Adrenal gland (tissue), 12 donors: ENCODE results near the gene WFS1. TPM values are rescaled to one million over a fixed set of nuclear protein-coding genes. Genes with fewer than 3 reads are reported as not detected.

Experiments used
- DNase-seq, 7 donors: peaks; one replicate each; pipeline ENCODE4 v3.0.0-alpha.2; 2019 to 2020
- H3K27ac ChIP-seq, 5 donors: fragments of 200-600 bp; sonication (generic) in 4 of 5; 1 replicate in 3 of 5; 2 replicates in 2 of 5; pipeline versions ENCODE4 v1.5.1 to v1.8.0; 2016 to 2020; ENCODE audit warnings: mild to moderate bottlenecking in 1 of 5
- H3K27me3 ChIP-seq: fragments of 200-600 bp; 2 replicates; pipeline ENCODE4 v1.8.0; 2021
- H3K36me3 ChIP-seq, 2 donors: fragments of 200-600 bp; replicated peaks in 1 of 2; 1 replicate in 1 of 2; 2 replicates in 1 of 2; pipeline versions ENCODE4 v1.5.1 to v1.8.0; 2018 to 2022
- H3K4me1 ChIP-seq, 2 donors: fragments of 200-600 bp; replicated peaks in 1 of 2; 1 replicate in 1 of 2; 2 replicates in 1 of 2; pipeline versions ENCODE4 v1.5.1 to v1.8.0; 2018 to 2021
- H3K4me3 ChIP-seq, 4 donors: fragments of 200-600 bp; sonication (generic) in 3 of 4; one replicate each; pipeline ENCODE4 v1.5.1; 2016 to 2018
- H3K9me3 ChIP-seq, 3 donors: fragments of 200-600 bp; sonication (generic) in 1 of 3; replicated peaks in 1 of 3; 1 replicate in 2 of 3; 2 replicates in 1 of 3; pipeline versions ENCODE4 v1.5.1 to v1.8.0; 2016 to 2021
- POLR2A ChIP-seq, 2 donors: fragments of 450-650 bp; IDR thresholded peaks; one replicate each; pipeline ENCODE4 v1.6.1; 2017; ENCODE audit warnings: antibody characterized with exemption in 2 of 2, mild to moderate bottlenecking in 2 of 2, moderate library complexity in 1 of 2
- WGBS, 4 donors: extraction: QIAGEN DNeasy Blood & Tissue Kit in 2 of 4; methylation state at CpG; one replicate each; pipeline versions ENCODE4 v1.1.5 to v1.1.7; 2013 to 2017; 5-methylcytosine and 5-hydroxymethylcytosine counted together
- intact Hi-C, 2 donors: fragments of 100-400 bp; cut with DNase I; formaldehyde crosslinking; loops; one replicate each; pipeline versions ENCODE4 v1.14.1 to v1.15.0; 2022 to 2023
- polyA plus RNA-seq, 3 donors: library from polyadenylated mRNA; stranded (reverse); fragments of 200-250 nt in 2 of 3; fragments of 350-450 nt in 1 of 3; fragmentation: Illumina TruSeq in 1 of 3; extraction: RNeasy Lipid Tissue Mini Kit (QIAGEN cat#74804) in 1 of 3; gene quantifications; one replicate each; pipeline ENCODE4 v1.2.3, GENCODE V29; 2013 to 2014
- total RNA-seq, 9 donors: library from RNA; depleted of rRNA in 4 of 9; stranded (reverse); fragments of >200 nt in 4 of 9; fragments of 120-200 nt in 1 of 9; fragmentation: NEBNext Ultra II Directional in 1 of 9; extraction: Animal tissue kit (Norgen Biotek cat#: 25700) in 1 of 9; gene quantifications; one replicate each; pipeline versions ENCODE4 v1.1.0 to v1.2.4, GENCODE V29; 2013 to 2023
- TF ChIP-seq, protein P1 (sequence below), 6 experiments: fragments of 450-650 bp in 4 of 6; fragments of 200-600 bp in 2 of 6; sonication (generic) in 1 of 6; IDR thresholded peaks; 1 replicate in 5 of 6; 2 replicates in 1 of 6; pipeline versions ENCODE4 v1.5.1 to v1.8.0; 2016 to 2021; ENCODE audit warnings: antibody characterized with exemption in 6 of 6, mild to moderate bottlenecking in 2 of 6, moderate library complexity in 1 of 6
- donor health status: healthy with polysubstance abuse.
- donor health status: Bipolar disorder and iron deficiency.
- donor health status: DM: yes; HTN: yes; CAD: no.
- donor health status: DM: no; HTN: no; CAD: no.
- donor health status: DM: no; HTN: no; CAD: no.
- donor health status: DM: yes; HTN: yes; CAD: no.

WFS1 gene
- total and polyA plus RNA-seq, 12 donors, result 20.8 to 64.4 (median 33.1) TPM

DNA sequence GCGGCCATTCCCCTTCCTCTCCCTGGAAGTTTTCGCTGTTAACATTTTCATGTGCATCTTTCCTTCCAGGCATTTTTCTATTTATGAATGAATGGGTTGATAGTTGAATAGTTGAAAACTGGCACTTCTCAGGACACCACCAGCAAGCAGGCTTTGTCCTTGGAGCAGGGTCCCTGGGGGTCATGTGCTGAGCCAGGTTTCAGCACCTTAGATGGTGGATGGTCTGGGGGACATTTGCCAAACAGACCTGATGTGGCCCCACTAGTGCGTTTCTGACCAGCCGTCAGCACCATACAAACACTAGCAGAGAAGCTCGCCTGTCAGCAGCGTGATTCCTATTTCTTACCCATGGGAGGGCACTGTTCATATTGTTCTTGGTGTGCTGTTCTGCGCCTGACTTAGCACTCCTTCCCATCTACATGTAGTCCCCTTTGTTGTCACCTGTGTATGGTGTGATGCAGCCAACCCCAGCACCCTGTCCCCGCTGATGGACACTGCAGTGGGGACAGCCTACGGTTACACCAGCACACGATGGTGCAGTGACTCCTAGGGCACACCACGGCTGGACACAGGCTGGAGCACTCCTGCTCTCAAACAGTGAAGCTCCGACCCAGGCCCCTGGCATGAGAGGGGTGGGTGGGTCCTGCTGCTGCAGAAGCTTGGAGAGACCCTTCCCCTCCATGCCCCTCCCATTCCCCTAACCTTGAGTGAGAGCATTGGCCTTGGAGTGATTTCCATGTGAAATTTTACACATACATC is 27.2 kb upstream of the WFS1 start:
- Histone ChIP-seq H3K36me3 (no peaks in the 10 kb centered on the region), H3K9me3 (no peaks in the 10 kb centered on the region), H3K4me3 (no peak overlapping the region), H3K27ac (no peak overlapping the region), H3K4me1 (no peaks in the 10 kb centered on the region), H3K27me3 (peaks cover 17% of the 10 kb centered on the region)
- TF ChIP-seq, protein P1, sequence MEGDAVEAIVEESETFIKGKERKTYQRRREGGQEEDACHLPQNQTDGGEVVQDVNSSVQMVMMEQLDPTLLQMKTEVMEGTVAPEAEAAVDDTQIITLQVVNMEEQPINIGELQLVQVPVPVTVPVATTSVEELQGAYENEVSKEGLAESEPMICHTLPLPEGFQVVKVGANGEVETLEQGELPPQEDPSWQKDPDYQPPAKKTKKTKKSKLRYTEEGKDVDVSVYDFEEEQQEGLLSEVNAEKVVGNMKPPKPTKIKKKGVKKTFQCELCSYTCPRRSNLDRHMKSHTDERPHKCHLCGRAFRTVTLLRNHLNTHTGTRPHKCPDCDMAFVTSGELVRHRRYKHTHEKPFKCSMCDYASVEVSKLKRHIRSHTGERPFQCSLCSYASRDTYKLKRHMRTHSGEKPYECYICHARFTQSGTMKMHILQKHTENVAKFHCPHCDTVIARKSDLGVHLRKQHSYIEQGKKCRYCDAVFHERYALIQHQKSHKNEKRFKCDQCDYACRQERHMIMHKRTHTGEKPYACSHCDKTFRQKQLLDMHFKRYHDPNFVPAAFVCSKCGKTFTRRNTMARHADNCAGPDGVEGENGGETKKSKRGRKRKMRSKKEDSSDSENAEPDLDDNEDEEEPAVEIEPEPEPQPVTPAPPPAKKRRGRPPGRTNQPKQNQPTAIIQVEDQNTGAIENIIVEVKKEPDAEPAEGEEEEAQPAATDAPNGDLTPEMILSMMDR (IDR thresholded peaks at IDR 0.05), result no peak
- TF ChIP-seq POLR2A (IDR thresholded peaks at IDR 0.05), result no peak
- intact Hi-C loops, result no loop called here
- WGBS, 4 donors, result 69 to 82% (median 74%) methylated on average over 12 of the region's 12 CpGs
- no peak for DNase-seq

DNA sequence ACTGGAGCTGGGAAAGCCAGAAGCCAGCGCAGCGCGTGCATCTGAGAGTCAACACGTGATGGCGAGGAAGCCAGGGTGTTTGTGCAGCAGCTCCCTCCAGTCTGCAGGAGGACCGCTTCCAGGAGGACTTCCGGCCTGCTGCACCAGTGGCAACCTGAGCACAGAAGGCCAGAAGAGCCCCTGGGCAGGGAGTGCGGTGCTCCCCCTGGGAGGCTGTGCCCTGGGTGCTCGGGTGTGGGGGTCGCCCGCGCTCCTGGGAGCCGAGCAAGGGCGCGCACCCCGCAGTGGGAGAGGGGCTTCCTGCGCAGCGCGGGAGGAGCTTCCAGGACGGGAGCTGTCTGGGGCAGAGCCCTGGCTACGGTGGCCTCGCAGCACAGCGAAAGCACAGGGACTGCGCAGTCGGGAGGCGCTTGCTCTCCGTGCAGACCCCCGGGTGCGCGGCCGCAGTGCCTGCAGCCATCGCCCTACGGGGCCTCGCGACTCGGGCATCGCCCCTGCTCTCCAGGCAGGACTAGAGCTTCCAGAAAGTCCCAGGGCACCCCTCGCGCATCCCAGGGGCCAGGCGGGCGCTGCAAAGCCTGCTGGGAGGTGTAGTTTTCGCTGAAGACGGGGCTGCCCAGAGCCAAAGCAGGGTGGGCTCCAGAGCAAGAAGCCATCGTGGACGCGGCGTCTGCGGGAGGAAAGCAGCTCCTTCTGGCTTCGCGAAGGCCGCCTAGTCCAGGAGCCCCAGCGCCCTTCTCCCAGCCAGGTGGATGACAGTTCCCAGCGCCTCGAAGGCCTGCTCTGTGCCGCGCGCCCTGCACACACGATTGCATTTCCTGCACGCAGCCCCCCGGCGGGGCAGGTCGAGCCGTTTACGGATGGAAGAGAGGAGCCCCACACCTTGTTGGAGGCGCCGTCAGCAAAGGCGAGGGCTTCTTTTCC is 24.1 kb upstream of the WFS1 start:
- TF ChIP-seq, protein P1 (IDR thresholded peaks at IDR 0.05), result no peak
- TF ChIP-seq POLR2A (IDR thresholded peaks at IDR 0.05), result no peak
- intact Hi-C loops, result no loop called here
- WGBS, 4 donors, result 11 to 31% (median 14%) methylated on average over 26 to 67 of the region's 67 CpGs

DNA sequence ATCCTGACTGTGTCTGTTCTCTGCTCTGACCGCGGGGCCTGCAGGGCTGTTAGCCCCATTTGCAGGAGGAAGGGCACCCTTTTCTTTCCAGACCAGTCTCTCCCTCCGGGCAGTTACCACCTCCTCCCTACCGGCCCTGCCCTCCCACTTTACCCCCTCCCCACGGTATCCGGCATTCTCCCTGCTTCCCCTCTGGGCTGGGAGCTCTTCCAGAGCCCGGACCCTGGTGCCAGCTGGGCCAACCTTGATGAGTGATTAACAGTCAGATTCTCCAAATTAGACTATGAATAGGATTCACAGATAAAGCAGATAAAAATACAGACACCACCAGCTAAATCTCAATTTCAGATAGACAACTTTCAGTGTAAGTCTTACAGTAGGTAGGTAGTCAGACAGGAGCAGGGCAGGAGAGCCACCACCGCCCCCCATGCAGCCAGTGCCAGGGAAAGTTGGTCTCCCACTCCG is 23.4 kb upstream of the WFS1 start:
- Histone ChIP-seq H3K27me3 (peaks cover 17% of the 10 kb centered on the region), H3K4me3 (no peak overlapping the region), H3K9me3 (no peaks in the 10 kb centered on the region), H3K27ac (no peak overlapping the region), H3K36me3 (no peaks in the 10 kb centered on the region), H3K4me1 (no peaks in the 10 kb centered on the region)
- TF ChIP-seq, protein P1 (IDR thresholded peaks at IDR 0.05), result no peak
- no peak for TF ChIP-seq POLR2A (IDR thresholded peaks at IDR 0.05)
- DNase-seq, result no peak
- intact Hi-C loops, result no loop called here
- 44 to 63% (median 52%) methylated on average over 9 of the region's 9 CpGs for WGBS, 4 donors

More for the DNA sequence above, 24.1 kb upstream of the WFS1 start:
- Histone ChIP-seq H3K9me3 (no peaks in the 10 kb centered on the region), H3K36me3 (no peaks in the 10 kb centered on the region), H3K27me3 (peaks cover 17% of the 10 kb centered on the region), H3K27ac (peak overlapping the region in 1 of 5 donors; percentile 44), H3K4me3 (peak overlapping the region in 1 of 4 donors; percentile 26), H3K4me1 (no peaks in the 10 kb centered on the region)
- DNase-seq, result peak in 2 of 7 donors; percentile 29 to 65

DNA sequence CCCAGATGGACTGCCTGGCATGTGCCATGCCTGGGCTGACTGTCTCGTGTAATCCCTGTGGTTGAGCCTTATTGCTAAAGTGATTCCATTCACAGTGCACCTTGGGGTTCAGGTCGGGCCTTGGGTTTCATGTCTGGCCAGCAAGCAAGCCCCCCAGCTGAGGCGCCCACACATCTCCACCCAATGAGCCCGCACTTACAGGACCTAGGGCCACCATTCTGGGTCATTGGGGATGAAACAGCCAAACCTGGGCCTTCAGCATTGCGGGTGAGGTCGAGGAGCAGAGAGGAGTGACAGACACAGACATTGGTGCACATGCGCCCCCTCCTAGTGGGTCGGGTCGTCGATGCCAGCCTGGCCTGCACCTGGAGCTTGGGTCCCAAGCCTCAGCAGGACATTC is 21.3 kb upstream of the WFS1 start:
- WGBS, 4 donors, result 62 to 100% (median 70%) methylated on average over 1 to 10 of the region's 10 CpGs
- Histone ChIP-seq H3K4me3 (no peak overlapping the region), H3K4me1 (no peaks in the 10 kb centered on the region), H3K9me3 (no peaks in the 10 kb centered on the region), H3K27me3 (peaks cover 17% of the 10 kb centered on the region), H3K27ac (no peak overlapping the region), H3K36me3 (no peaks in the 10 kb centered on the region)
- intact Hi-C loops, result no loop called here
- TF ChIP-seq, protein P1 (IDR thresholded peaks at IDR 0.05), result no peak
- no peak for TF ChIP-seq POLR2A (IDR thresholded peaks at IDR 0.05)
- no peak for DNase-seq
